ENCODE measurements around the gene FBXO45. TPM values are rescaled to one million over a fixed set of nuclear protein-coding genes. Genes with fewer than 3 reads are reported as not detected.

The FBXO45 gene
- total and polyA plus RNA-seq, 2 donors (not counting 1 experiment from before 2014, with no cell fraction given), result 6.9 to 10.6 TPM

GRCh38 chr3:196632046-196632751, 63.7 kb downstream of the FBXO45 start:
- peak overlapping the region; percentile 22 for H3K27ac ChIP-seq (ENCODE audit: insufficient read depth, low read length)
- peak overlapping the region; percentile 53 for H3K4me2 ChIP-seq (ENCODE audit: extremely low read depth, insufficient read depth, low read length)
- peak; percentile 50 to 72 for DNase-seq (ENCODE audit: low read depth in 2 of 2)
- peak overlapping the region; percentile 43 to 73 (median 58) for H3K4me3 ChIP-seq (replicated peaks in 1 of 4; ENCODE audit: control extremely low read depth in 1 of 4, insufficient read depth in 1 of 4, low read depth in 3 of 4, low read length in 4 of 4)
- H3K27me3 ChIP-seq (ENCODE audit: control insufficient read depth, insufficient read depth, low read length), result peaks cover 3% of the 10 kb centered on the region
- no peak for TF ChIP-seq EZH2 (IDR thresholded peaks at IDR 0.05; ENCODE audit: low read length, missing control alignments)
- TF ChIP-seq, protein P1, sequence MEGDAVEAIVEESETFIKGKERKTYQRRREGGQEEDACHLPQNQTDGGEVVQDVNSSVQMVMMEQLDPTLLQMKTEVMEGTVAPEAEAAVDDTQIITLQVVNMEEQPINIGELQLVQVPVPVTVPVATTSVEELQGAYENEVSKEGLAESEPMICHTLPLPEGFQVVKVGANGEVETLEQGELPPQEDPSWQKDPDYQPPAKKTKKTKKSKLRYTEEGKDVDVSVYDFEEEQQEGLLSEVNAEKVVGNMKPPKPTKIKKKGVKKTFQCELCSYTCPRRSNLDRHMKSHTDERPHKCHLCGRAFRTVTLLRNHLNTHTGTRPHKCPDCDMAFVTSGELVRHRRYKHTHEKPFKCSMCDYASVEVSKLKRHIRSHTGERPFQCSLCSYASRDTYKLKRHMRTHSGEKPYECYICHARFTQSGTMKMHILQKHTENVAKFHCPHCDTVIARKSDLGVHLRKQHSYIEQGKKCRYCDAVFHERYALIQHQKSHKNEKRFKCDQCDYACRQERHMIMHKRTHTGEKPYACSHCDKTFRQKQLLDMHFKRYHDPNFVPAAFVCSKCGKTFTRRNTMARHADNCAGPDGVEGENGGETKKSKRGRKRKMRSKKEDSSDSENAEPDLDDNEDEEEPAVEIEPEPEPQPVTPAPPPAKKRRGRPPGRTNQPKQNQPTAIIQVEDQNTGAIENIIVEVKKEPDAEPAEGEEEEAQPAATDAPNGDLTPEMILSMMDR (conservative IDR thresholded peaks at IDR 0.05 in 1 of 2, IDR thresholded peaks at IDR 0.05 in 1 of 2; ENCODE audit: low read depth in 1 of 2, low read length in 2 of 2), result peak in 1 of 2 donors; percentile 29
- H3K36me3 ChIP-seq (ENCODE audit: control insufficient read depth, insufficient read depth, low read length), result no peaks in the 10 kb centered on the region
- peak overlapping the region; percentile 91 for H2AFZ ChIP-seq (ENCODE audit: low read length)
- peaks cover 2% of the 10 kb centered on the region for H3K4me1 ChIP-seq (ENCODE audit: control insufficient read depth, extremely low read depth, insufficient read depth, low read length)
- no peaks in the 10 kb centered on the region for H3K9me3 ChIP-seq (ENCODE audit: control insufficient read depth, insufficient read depth, low read depth, low read length)
- H3K9ac ChIP-seq (ENCODE audit: insufficient read depth, low read length), result peak overlapping the region; percentile 73
- H3K79me2 ChIP-seq (ENCODE audit: control insufficient read depth, insufficient read depth, low read length), result no peaks in the 10 kb centered on the region
- no peaks in the 10 kb centered on the region for H4K20me1 ChIP-seq (ENCODE audit: control insufficient read depth, extremely low read depth, insufficient read depth, low read length)

DNA sequence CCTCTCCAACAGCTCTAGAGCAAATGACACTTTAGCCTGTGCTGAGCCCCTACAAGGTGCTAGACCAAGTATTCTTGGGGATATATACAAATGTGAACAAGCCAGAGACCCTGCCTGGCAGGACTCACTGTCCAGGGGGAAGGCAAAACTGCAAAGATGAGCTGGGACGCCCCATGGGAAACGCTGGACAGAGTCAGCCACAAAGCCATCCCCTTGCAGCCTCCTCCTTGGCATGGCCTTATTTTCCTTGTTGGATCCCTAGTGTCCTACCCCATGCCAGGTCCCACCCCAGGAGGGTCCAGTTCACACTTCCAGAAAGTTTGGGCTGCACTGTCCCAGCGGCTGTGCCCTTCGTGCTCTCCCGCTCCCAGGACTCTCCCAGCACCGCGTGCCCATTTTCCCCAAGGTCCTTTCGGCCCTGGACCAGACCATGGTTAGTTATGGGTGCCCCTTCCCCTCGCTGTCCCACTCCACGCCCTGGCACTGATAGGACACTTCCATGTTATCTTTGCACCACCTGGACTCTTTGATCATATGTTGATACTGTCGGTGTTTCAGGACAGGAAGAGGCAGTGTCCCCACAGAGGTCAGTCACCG, 65.2 kb downstream of the FBXO45 start:
- Histone ChIP-seq H3K27ac (ENCODE audit: insufficient read depth, low read length) (no peak overlapping the region), H3K9ac (ENCODE audit: insufficient read depth, low read length) (no peak overlapping the region), H3K4me3 (replicated peaks in 1 of 4; ENCODE audit: control extremely low read depth in 1 of 4, insufficient read depth in 1 of 4, low read depth in 3 of 4, low read length in 4 of 4) (no peak overlapping the region), H3K4me2 (ENCODE audit: extremely low read depth, insufficient read depth, low read length) (no peak overlapping the region), H2AFZ (ENCODE audit: low read length) (no peak overlapping the region), H3K4me1 (ENCODE audit: control insufficient read depth, extremely low read depth, insufficient read depth, low read length) (peaks cover 2% of the 10 kb centered on the region), H3K9me3 (ENCODE audit: control insufficient read depth, insufficient read depth, low read depth, low read length) (no peaks in the 10 kb centered on the region), H3K27me3 (ENCODE audit: control insufficient read depth, insufficient read depth, low read length) (peaks cover 3% of the 10 kb centered on the region), H3K79me2 (ENCODE audit: control insufficient read depth, insufficient read depth, low read length) (no peaks in the 10 kb centered on the region), H3K36me3 (ENCODE audit: control insufficient read depth, insufficient read depth, low read length) (no peaks in the 10 kb centered on the region), H4K20me1 (ENCODE audit: control insufficient read depth, extremely low read depth, insufficient read depth, low read length) (no peaks in the 10 kb centered on the region)
- TF ChIP-seq, protein P1 (conservative IDR thresholded peaks at IDR 0.05 in 1 of 2, IDR thresholded peaks at IDR 0.05 in 1 of 2; ENCODE audit: low read depth in 1 of 2, low read length in 2 of 2), result no peak
- TF ChIP-seq EZH2 (IDR thresholded peaks at IDR 0.05; ENCODE audit: low read length, missing control alignments), result no peak
- no peak for DNase-seq (ENCODE audit: low read depth in 2 of 2)

- H2AFZ ChIP-seq (ENCODE audit: low read length), result no peak overlapping the region
- no peaks in the 10 kb centered on the region for H4K20me1 ChIP-seq (ENCODE audit: control insufficient read depth, extremely low read depth, insufficient read depth, low read length)
- H3K27me3 ChIP-seq (ENCODE audit: control insufficient read depth, insufficient read depth, low read length), result peaks cover 3% of the 10 kb centered on the region
- peaks cover 2% of the 10 kb centered on the region for H3K4me1 ChIP-seq (ENCODE audit: control insufficient read depth, extremely low read depth, insufficient read depth, low read length)
- H3K79me2 ChIP-seq (ENCODE audit: control insufficient read depth, insufficient read depth, low read length), result no peaks in the 10 kb centered on the region
- no peak overlapping the region for H3K27ac ChIP-seq (ENCODE audit: insufficient read depth, low read length)
- H3K36me3 ChIP-seq (ENCODE audit: control insufficient read depth, insufficient read depth, low read length), result no peaks in the 10 kb centered on the region
- H3K4me3 ChIP-seq (replicated peaks in 1 of 4; ENCODE audit: control extremely low read depth in 1 of 4, insufficient read depth in 1 of 4, low read depth in 3 of 4, low read length in 4 of 4), result no peak overlapping the region
- TF ChIP-seq EZH2 (IDR thresholded peaks at IDR 0.05; ENCODE audit: low read length, missing control alignments), result no peak
- TF ChIP-seq, protein P1 (conservative IDR thresholded peaks at IDR 0.05 in 1 of 2, IDR thresholded peaks at IDR 0.05 in 1 of 2; ENCODE audit: low read depth in 1 of 2, low read length in 2 of 2), result no peak
- H3K9ac ChIP-seq (ENCODE audit: insufficient read depth, low read length), result no peak overlapping the region
- H3K9me3 ChIP-seq (ENCODE audit: control insufficient read depth, insufficient read depth, low read depth, low read length), result no peaks in the 10 kb centered on the region
- DNase-seq (ENCODE audit: low read depth in 2 of 2), result no peak
- H3K4me2 ChIP-seq (ENCODE audit: extremely low read depth, insufficient read depth, low read length), result no peak overlapping the region
These were observed 65.8 kb downstream of the FBXO45 start for GRCh38 chr3:196634224-196634623.
